ENCODE measurements around the gene BACH1. TPM values are rescaled to one million over a fixed set of nuclear protein-coding genes. Genes with fewer than 3 reads are reported as not detected.

Gene BACH1
- total and polyA plus RNA-seq, 2 of the 8 experiments (the other 6 are each of a cell fraction or from before 2014, with no cell fraction given), result 6.9 to 50.7 TPM

GRCh38 chr21:29254550-29254949 is 44.2 kb upstream of the BACH1 start (continued):
- no peak for TF ChIP-seq CHD7 (IDR thresholded peaks at IDR 0.05; ENCODE audit: insufficient replicate concordance, low read length)
- no peak for TF ChIP-seq RNF2 (IDR thresholded peaks at IDR 0.05; ENCODE audit: borderline replicate concordance, low read depth, low read length, missing control alignments, poor library complexity, severe bottlenecking)

Measured in H1 (cell line).